HepG2 (cell line): ENCODE measurements around the gene PALMD. TPM values are rescaled to one million over a fixed set of nuclear protein-coding genes. Genes with fewer than 3 reads are reported as not detected.
A peak's percentile ranks its signal among the peaks of the same experiment; 100 is the strongest.

Experiments used
- ATAC-seq: fragments of 200-7000 bp; cut with Tn5 transposase; 3 replicates; pipeline ENCODE4 v1.9.1; 2020; ENCODE audit warnings: mild to moderate bottlenecking, moderate library complexity
- BruUV-seq: library from RNA; stranded (reverse); fragments of 400-500 nt; replicated peaks from 2 replicates; lab custom pipeline; 2021; lab: Mats Ljungman, UMichigan
- CTCF ChIA-PET: fragments of 300-600 bp; formaldehyde crosslinking; extraction: SDS; loops from one replicate; lab custom pipeline; 2021; ENCODE audit warnings: low total read pairs, inconsistent platforms, low intra/inter-chr PET ratio; lab: Yijun Ruan, JAX
- POLR2A ChIA-PET: fragments of 350-600 bp; sonication (Branson Sonifier 250); formaldehyde crosslinking; loops from one replicate; lab custom pipeline; 2020; ENCODE audit warnings: antibody characterized with exemption, inconsistent platforms; lab: Yijun Ruan, JAX
- DNase-seq: peaks from one replicate; pipeline ENCODE4 v3.0.0-alpha.2; 2015; ENCODE audit warnings: low spot score
- FAIRE-seq: peaks from 3 replicates; lab custom pipeline; 2011; peaks lifted over from hg19 to GRCh38; lab: Jason Lieb, UNC
- H2AFZ ChIP-seq: one replicate; pipeline ENCODE4 v1.6.1; 2011; ENCODE audit warnings: low read length, inconsistent platforms
- H3K27ac ChIP-seq: fragments of 300-600 bp; 3 replicates; pipeline ENCODE4 v1.8.0; 2011; ENCODE audit warnings: mixed run types, mild to moderate bottlenecking, mixed read lengths, low read length, inconsistent platforms; ENCODE audit not compliant: insufficient read depth; ENCODE audit errors: extremely low read length
- H3K27me3 ChIP-seq, 2 experiments: fragments of 200-600 bp in 1 of 2; 2 replicates in 1 of 2; 3 replicates in 1 of 2; pipeline versions ENCODE4 v1.6.0 to v1.8.0; 2011; ENCODE audit warnings: low read length in 2 of 2, mild to moderate bottlenecking in 2 of 2, moderate library complexity in 2 of 2, inconsistent platforms in 1 of 2; ENCODE audit not compliant: insufficient read depth in 2 of 2, control insufficient read depth in 1 of 2
- H3K36me3 ChIP-seq, 2 experiments: fragments of 200-600 bp in 1 of 2; replicated peaks in 1 of 2; 2 replicates in 1 of 2; 3 replicates in 1 of 2; pipeline versions ENCODE4 v1.5.1 to v1.8.0; 2011; ENCODE audit warnings: low read length in 2 of 2, inconsistent platforms in 1 of 2; ENCODE audit not compliant: insufficient read depth in 2 of 2, control insufficient read depth in 1 of 2
- H3K4me1 ChIP-seq: 2 replicates; pipeline ENCODE4 v1.5.1; 2012; ENCODE audit warnings: low read length, inconsistent platforms; ENCODE audit not compliant: insufficient read depth
- H3K4me2 ChIP-seq: 2 replicates; pipeline ENCODE4 v1.6.0; 2011; ENCODE audit warnings: low read depth, low read length, inconsistent platforms
- H3K4me3 ChIP-seq, 3 experiments: fragments of 200-600 bp in 1 of 3; sonication (generic), shearing (Covaris generic) in 1 of 3; replicated peaks in 1 of 3; 2 replicates each; pipeline ENCODE4 v1.5.1; 2011 to 2016; ENCODE audit warnings: low read length in 3 of 3, inconsistent platforms in 2 of 3, low read depth in 2 of 3, mild to moderate bottlenecking in 2 of 3, control low read depth in 1 of 3, mixed read lengths in 1 of 3; ENCODE audit not compliant: insufficient read depth in 1 of 3
- H3K79me2 ChIP-seq: one replicate; pipeline ENCODE4 v1.6.1; 2011; ENCODE audit warnings: low read length, inconsistent platforms; ENCODE audit not compliant: insufficient read depth
- H3K9ac ChIP-seq: 2 replicates; pipeline ENCODE4 v1.6.0; 2011; ENCODE audit warnings: mild to moderate bottlenecking, low read depth, low read length, inconsistent platforms; ENCODE audit not compliant: insufficient read depth
- H3K9me3 ChIP-seq: 2 replicates; pipeline ENCODE4 v1.5.1; 2012; ENCODE audit warnings: mild to moderate bottlenecking, low read length
- H4K20me1 ChIP-seq: 2 replicates; pipeline ENCODE4 v1.6.0; 2011; ENCODE audit warnings: inconsistent platforms, mild to moderate bottlenecking, low read length, moderate library complexity; ENCODE audit not compliant: insufficient read depth
- RAD21 ChIP-seq: fragments of 450-650 bp; formaldehyde crosslinking; IDR thresholded peaks from 2 replicates; pipeline ENCODE4 v1.5.0; 2020; ENCODE audit warnings: mild to moderate bottlenecking
- SRF ChIP-seq: IDR thresholded peaks from 2 replicates; pipeline ENCODE4 v1.6.1; 2011; ENCODE audit warnings: mild to moderate bottlenecking, low read depth, low read length, moderate library complexity
- STAG1 ChIP-seq: sonication (generic); formaldehyde crosslinking; IDR thresholded peaks from 2 replicates; pipeline ENCODE4 v1.4.0; 2020; ENCODE audit warnings: missing genetic modification reagents
- ZNF253 ChIP-seq: sonication (generic); formaldehyde crosslinking; IDR thresholded peaks from 2 replicates; pipeline ENCODE4 v1.8.0; 2022; ENCODE audit warnings: mild to moderate bottlenecking, missing genetic modification reagents, borderline replicate concordance
- ZNF264 ChIP-seq: sonication (generic); formaldehyde crosslinking; IDR thresholded peaks from 2 replicates; pipeline ENCODE4 v1.4.0; 2020; ENCODE audit warnings: missing genetic modification reagents
- ZNF615 ChIP-seq: sonication (generic); formaldehyde crosslinking; IDR thresholded peaks from 2 replicates; pipeline ENCODE4 v1.5.0; 2020; ENCODE audit warnings: mild to moderate bottlenecking, missing genetic modification reagents, borderline replicate concordance
- WGBS: methylation state at CpG from one replicate; pipeline ENCODE4 v1.1.6; 2017; ENCODE audit warnings: low lambda C conversion rate; 5-methylcytosine and 5-hydroxymethylcytosine counted together
- in situ Hi-C: cut with HindIII; loops from 2 replicates; pipeline ENCODE4 v1.10.0; 2017; ENCODE audit warnings: low pct_unique_long_range_greater_than_20kb; ENCODE audit not compliant: extremely low pct_ligation_motif_present
- intact Hi-C: fragments of 100-400 bp; cut with micrococcal nuclease; formaldehyde crosslinking; loops from one replicate; pipeline ENCODE4 v1.10.0; 2022; ENCODE audit not compliant: unreplicated experiment
- polyA plus RNA-seq, 8 experiments: library from polyadenylated mRNA; depleted of rRNA in 3 of 8; stranded (reverse) in 7 of 8; unstranded in 1 of 8; fragments of >200 nt; fragmentation: Illumina TruSeq in 4 of 8; extraction: Trizol in 4 of 8; gene quantifications; 2 replicates each; pipeline versions ENCODE4 v1.2.1 to v1.2.3, GENCODE V29; 2011 to 2016; ENCODE audit warnings: low read depth in 4 of 8, missing spikeins in 1 of 8, mixed read lengths in 1 of 8; ENCODE audit not compliant: insufficient read depth in 1 of 8
- total RNA-seq, 5 experiments: library from RNA; depleted of rRNA; stranded (reverse); fragments of >200 nt; fragmentation: Illumina TruSeq; extraction: Trizol; gene quantifications; 2 replicates each; pipeline ENCODE4 v1.2.3, GENCODE V29; 2016; ENCODE audit warnings: low read depth in 1 of 5
- TF ChIP-seq, protein P1 (sequence below): sonication (generic); formaldehyde crosslinking; IDR thresholded peaks from 2 replicates; pipeline ENCODE4 v1.4.0; 2020; ENCODE audit warnings: mild to moderate bottlenecking, missing genetic modification reagents
- TF ChIP-seq, protein P2 (sequence below): sonication (generic); formaldehyde crosslinking; IDR thresholded peaks from 2 replicates; pipeline ENCODE4 v1.8.1; 2022; ENCODE audit warnings: mild to moderate bottlenecking, missing genetic modification reagents
- TF ChIP-seq, protein P3 (sequence below): sonication (generic); formaldehyde crosslinking; IDR thresholded peaks from 2 replicates; pipeline ENCODE4 v1.4.0; 2020; ENCODE audit warnings: missing genetic modification reagents
- TF ChIP-seq, protein P4 (sequence below): sonication (generic); formaldehyde crosslinking; IDR thresholded peaks from 2 replicates; pipeline ENCODE4 v1.4.0; 2020; ENCODE audit warnings: missing genetic modification reagents
- TF ChIP-seq, protein P5 (sequence below): IDR thresholded peaks from 2 replicates; pipeline ENCODE4 v1.6.1; 2016; ENCODE audit warnings: missing compliant biosample characterization, missing genetic modification reagents, borderline replicate concordance

The PALMD gene
- total and polyA plus RNA-seq, 2 of the 13 experiments (the other 11 are each of a cell fraction or from before 2014, with no cell fraction given), result 5.5 to 31.1 TPM

DNA sequence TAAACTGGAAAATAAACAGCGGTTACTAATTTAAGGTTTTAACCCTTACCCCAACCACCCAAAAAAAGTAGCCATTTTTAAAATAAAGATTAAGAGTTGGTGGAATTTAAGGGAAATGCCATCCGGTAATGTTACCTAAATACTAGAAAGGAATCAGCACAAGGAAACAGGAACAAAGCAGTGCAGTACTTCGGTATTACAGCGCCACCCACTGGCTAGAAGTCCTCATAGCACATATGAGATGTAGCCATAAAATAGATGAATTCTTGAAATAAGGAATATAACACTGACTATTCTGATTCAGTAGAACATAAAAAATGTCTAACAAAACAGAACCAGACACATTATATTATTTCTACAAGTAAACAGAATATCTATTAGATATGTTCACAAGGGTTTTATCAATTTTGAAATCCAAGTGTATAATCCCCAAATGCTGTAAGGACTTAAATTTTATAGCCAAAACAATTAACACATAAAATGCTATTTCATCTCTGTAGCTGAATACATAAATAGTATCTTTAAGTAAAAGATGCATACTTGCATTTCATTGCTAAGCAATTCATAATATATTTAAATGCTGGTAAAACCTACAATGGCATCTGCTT, 61.7 kb downstream of the PALMD start:
- FAIRE-seq, result peak; percentile 69
- peak; percentile 74 for ATAC-seq
- in situ Hi-C loops (loop anchor here (10.0 to 25.0 kb wide), 3 partner anchors 383 to 720 kb away; no protein-coding TSS in a partner anchor), intact Hi-C loops (loop anchor here (1.0 to 2.0 kb wide), 4 partner anchors 226 to 717 kb away; no protein-coding TSS in a partner anchor)
- no peaks in the 10 kb centered on the region for H3K79me2 ChIP-seq
- no peak overlapping the region for H3K4me2 ChIP-seq
- ChIA-PET POLR2A (no interaction called here), CTCF (interaction anchor here (1.5 to 1.8 kb wide), 3 partner anchors 226 to 913 kb away, joined by 5 to 13 read pairs (median 7); no protein-coding TSS in a partner anchor)
- H3K9ac ChIP-seq, result no peak overlapping the region
- peak; percentile 55 for DNase-seq
- 45% methylated on average over 4 of the region's 4 CpGs for WGBS
- no peaks in the 10 kb centered on the region for H3K4me1 ChIP-seq
- H2AFZ ChIP-seq, result no peak overlapping the region
- H3K36me3 ChIP-seq, result peaks cover 2 to 32% of the 10 kb centered on the region in 2 experiments
- BruUV-seq, result no TSS peak
- H3K27ac ChIP-seq, result no peak overlapping the region
- H3K4me3 ChIP-seq, result no peak overlapping the region
- H4K20me1 ChIP-seq, result no peaks in the 10 kb centered on the region
- H3K9me3 ChIP-seq, result no peaks in the 10 kb centered on the region
- H3K27me3 ChIP-seq, result no peaks in the 10 kb centered on the region
- TF ChIP-seq ZNF615 (CRISPR knock-in tag) (no peak), RAD21 (peak; percentile 76), STAG1 (peak; percentile 96), ZNF264 (no peak), ZNF253 (CRISPR knock-in tag) (no peak), SRF (no peak)
- TF ChIP-seq, protein P1, sequence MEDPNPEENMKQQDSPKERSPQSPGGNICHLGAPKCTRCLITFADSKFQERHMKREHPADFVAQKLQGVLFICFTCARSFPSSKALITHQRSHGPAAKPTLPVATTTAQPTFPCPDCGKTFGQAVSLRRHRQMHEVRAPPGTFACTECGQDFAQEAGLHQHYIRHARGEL, result no peak
- TF ChIP-seq, protein P2, sequence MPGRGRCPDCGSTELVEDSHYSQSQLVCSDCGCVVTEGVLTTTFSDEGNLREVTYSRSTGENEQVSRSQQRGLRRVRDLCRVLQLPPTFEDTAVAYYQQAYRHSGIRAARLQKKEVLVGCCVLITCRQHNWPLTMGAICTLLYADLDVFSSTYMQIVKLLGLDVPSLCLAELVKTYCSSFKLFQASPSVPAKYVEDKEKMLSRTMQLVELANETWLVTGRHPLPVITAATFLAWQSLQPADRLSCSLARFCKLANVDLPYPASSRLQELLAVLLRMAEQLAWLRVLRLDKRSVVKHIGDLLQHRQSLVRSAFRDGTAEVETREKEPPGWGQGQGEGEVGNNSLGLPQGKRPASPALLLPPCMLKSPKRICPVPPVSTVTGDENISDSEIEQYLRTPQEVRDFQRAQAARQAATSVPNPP (CRISPR knock-in tag), result no peak
- TF ChIP-seq, protein P3, sequence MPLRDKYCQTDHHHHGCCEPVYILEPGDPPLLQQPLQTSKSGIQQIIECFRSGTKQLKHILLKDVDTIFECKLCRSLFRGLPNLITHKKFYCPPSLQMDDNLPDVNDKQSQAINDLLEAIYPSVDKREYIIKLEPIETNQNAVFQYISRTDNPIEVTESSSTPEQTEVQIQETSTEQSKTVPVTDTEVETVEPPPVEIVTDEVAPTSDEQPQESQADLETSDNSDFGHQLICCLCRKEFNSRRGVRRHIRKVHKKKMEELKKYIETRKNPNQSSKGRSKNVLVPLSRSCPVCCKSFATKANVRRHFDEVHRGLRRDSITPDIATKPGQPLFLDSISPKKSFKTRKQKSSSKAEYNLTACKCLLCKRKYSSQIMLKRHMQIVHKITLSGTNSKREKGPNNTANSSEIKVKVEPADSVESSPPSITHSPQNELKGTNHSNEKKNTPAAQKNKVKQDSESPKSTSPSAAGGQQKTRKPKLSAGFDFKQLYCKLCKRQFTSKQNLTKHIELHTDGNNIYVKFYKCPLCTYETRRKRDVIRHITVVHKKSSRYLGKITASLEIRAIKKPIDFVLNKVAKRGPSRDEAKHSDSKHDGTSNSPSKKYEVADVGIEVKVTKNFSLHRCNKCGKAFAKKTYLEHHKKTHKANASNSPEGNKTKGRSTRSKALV (CRISPR knock-in tag), result no peak
- TF ChIP-seq, protein P4, sequence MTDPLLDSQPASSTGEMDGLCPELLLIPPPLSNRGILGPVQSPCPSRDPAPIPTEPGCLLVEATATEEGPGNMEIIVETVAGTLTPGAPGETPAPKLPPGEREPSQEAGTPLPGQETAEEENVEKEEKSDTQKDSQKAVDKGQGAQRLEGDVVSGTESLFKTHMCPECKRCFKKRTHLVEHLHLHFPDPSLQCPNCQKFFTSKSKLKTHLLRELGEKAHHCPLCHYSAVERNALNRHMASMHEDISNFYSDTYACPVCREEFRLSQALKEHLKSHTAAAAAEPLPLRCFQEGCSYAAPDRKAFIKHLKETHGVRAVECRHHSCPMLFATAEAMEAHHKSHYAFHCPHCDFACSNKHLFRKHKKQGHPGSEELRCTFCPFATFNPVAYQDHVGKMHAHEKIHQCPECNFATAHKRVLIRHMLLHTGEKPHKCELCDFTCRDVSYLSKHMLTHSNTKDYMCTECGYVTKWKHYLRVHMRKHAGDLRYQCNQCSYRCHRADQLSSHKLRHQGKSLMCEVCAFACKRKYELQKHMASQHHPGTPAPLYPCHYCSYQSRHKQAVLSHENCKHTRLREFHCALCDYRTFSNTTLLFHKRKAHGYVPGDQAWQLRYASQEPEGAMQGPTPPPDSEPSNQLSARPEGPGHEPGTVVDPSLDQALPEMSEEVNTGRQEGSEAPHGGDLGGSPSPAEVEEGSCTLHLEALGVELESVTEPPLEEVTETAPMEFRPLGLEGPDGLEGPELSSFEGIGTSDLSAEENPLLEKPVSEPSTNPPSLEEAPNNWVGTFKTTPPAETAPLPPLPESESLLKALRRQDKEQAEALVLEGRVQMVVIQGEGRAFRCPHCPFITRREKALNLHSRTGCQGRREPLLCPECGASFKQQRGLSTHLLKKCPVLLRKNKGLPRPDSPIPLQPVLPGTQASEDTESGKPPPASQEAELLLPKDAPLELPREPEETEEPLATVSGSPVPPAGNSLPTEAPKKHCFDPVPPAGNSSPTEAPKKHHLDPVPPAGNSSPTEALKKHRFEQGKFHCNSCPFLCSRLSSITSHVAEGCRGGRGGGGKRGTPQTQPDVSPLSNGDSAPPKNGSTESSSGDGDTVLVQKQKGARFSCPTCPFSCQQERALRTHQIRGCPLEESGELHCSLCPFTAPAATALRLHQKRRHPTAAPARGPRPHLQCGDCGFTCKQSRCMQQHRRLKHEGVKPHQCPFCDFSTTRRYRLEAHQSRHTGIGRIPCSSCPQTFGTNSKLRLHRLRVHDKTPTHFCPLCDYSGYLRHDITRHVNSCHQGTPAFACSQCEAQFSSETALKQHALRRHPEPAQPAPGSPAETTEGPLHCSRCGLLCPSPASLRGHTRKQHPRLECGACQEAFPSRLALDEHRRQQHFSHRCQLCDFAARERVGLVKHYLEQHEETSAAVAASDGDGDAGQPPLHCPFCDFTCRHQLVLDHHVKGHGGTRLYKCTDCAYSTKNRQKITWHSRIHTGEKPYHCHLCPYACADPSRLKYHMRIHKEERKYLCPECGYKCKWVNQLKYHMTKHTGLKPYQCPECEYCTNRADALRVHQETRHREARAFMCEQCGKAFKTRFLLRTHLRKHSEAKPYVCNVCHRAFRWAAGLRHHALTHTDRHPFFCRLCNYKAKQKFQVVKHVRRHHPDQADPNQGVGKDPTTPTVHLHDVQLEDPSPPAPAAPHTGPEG (CRISPR knock-in tag), result no peak
- TF ChIP-seq, protein P5, sequence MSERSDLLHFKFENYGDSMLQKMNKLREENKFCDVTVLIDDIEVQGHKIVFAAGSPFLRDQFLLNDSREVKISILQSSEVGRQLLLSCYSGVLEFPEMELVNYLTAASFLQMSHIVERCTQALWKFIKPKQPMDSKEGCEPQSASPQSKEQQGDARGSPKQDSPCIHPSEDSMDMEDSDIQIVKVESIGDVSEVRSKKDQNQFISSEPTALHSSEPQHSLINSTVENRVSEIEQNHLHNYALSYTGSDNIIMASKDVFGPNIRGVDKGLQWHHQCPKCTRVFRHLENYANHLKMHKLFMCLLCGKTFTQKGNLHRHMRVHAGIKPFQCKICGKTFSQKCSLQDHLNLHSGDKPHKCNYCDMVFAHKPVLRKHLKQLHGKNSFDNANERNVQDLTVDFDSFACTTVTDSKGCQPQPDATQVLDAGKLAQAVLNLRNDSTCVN (CRISPR knock-in tag), result no peak
